HG03103 (cell line): ENCODE results near the gene CHID1.

Experiments used
- ATAC-seq: cut with Tn5 transposase; IDR thresholded peaks from one replicate; pipeline ENCODE4 v1.9.1; 2021; ENCODE audit warnings: low read depth; ENCODE audit not compliant: unreplicated experiment

The CHID1 gene

DNA sequence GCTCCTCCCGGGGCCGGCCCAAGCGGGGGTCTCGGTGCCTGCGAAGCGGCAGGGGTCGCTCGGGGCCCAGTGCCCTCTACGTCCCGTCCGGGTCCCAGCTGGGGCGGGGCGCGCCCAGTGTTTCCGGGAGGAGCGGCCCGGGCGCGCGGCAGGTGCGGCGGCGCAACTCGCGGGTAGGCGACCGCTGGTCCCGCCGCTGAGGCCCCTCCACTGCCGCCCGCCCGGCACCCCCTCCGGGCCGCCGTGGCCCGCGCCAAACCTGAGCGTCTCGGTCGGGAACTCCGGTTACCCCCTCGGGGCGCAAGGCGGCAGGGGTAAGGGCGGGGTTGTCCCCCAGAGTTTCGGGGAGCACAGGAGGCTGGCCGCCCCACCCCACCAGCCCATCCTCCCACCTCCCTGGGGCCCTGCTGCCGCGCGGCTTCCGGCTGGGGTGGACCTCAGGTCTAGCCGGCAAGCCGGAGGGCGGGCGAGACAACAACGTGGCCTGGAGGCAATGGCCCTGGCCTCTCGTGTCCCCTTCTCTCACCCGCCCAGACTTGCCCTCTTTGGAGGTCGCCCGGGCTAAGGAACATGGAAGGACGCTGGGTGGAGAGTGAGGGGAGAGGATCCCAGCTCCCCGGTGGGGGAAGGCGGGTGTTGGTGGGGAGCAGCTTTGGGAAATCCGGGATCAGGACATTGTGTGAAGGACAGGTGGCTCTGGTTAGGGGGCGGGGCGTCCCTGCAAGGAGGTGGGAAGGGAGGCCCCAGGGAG is 83.3 kb downstream of the CHID1 start:
- no peak for ATAC-seq

DNA sequence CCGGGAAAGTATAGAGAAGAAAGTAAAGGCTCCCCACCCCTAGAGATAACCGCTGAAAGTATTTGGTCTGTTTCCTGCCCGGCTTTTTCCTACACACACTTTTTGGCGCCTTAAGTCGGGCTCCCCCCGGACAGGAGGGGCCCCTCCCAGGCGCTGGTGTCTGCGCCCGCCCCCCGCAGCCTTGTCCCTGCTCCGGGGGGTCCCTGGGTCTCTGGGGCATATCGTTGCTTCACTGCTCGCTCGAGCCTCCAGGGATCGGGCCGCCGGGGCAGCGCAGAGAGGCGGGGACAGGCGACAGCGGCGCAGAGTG is 83.8 kb downstream of the CHID1 start:
- ATAC-seq: no peak

DNA sequence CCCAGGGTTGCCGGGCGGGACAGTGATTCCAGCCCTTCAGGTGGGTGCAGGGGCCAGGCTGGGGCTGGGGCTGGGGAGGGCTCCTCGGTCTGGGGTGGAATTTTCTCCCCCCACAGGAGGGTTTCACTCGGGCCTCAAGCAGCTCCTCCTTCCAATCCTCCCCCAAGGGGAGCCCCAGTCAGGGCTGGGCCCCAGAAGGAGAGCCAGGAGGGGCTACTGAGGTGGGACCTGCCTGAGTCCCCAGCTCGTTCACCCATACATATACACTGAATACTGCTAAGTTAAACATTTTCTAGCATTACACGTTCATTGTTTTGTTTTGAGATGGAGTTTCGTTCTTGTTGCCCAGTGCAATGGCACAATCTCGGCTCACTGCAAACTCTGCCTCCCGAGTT is 84.4 kb downstream of the CHID1 start:
- ATAC-seq: no peak

DNA sequence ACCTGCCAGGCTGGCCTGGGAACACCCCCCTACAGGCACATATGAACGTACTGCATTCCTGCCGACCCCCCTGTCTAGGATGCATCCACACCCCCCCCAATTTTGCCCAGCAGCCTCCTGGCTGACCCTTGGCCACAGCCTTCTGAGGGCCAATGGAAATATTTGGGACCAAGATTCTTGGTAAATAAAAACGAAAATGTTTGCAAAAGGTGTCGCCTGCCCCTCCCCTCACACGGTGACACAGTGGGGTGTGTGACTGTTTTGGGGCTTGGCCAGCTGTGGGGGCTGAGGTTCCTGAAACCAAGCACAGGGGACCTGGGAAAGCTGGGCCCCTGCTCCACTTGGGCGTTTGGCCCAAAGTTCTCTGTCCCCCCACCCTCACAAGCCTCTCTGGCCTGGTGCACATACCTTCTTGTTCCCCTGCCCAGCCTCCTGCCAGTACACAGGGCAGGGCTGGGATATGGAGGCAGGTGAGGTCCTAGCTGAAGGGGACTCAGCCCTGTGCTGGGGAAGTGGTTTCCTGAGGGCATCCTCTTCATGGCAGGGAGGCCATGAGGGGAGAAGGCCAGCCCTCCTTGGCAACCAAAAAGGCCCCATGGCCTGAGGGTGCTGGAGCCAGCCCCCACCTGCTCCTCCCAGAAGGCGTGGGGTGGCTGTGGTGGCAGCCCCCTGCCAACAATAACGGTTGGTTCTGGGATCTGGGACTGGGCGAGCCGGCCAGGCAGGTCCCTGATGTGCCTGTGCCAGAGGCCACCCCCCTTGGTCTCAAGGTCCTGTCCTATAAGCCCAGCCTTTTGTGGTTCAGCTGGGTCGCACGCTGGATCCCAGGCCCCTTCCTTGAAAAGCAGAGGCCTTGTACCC is 85.0 kb downstream of the CHID1 start:
- ATAC-seq: no peak

DNA sequence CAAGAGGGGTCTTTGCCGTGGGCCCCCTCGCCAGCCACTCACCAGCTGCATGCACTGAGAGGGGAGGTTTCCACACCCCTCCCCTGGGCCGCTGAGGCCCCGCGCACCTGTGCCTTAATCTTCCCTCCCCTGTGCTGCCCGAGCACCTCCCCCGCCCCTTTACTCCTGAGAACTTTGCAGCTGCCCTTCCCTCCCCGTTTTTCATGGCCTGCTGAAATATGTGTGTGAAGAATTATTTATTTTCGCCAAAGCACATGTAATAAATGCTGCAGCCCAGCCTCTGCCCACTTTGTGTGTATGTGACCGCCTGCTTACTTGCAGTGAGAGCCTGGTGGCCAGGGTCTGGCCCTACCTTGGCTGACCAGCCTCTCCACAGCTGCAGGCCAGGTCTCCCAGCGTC is 85.7 kb downstream of the CHID1 start:
- ATAC-seq: no peak

GRCh38 chr11:824292-824880 is 86.2 kb downstream of the CHID1 start:
- ATAC-seq: no peak

DNA sequence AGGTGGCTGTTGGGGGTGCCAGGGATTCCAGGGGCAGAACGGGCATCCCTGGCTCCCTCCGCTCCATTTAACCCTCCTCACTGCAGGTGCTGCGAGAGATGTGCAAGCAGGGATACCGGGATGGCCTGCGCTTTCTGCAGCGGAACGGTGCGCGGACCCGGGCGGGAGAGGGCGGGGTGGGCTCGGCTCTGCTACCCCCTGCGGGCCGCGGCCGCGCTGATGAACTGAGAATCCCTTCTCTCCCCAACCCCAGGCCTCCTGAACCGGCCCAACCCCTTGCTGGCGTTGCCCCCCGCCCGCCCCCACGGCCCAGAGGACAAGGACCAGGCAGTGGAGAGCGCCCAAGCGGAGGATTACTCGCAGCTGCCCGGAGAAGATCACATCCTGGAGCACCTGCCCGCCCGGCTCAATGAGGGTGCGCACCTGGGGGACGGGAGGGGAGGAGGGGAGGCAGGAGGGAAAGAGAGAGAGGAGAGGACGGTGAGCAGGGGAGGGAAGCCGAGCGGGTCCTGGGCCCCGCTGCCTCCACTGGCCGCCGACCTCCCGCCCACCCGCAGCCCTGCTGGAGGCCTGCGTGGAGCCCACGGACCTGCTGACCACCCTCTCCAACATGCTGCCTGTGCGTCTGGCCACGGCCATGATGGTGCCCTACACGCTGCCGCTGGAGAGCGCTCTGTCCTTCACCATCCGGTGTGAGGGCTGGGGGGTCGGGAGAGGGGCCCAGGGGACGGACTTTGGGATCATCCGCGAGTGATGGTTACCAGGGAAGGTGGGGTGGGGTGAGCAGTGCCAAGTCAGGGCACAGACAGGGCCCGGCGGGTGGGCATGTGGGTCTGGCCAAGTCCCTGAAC is 86.9 kb downstream of the CHID1 start:
- no peak for ATAC-seq

DNA sequence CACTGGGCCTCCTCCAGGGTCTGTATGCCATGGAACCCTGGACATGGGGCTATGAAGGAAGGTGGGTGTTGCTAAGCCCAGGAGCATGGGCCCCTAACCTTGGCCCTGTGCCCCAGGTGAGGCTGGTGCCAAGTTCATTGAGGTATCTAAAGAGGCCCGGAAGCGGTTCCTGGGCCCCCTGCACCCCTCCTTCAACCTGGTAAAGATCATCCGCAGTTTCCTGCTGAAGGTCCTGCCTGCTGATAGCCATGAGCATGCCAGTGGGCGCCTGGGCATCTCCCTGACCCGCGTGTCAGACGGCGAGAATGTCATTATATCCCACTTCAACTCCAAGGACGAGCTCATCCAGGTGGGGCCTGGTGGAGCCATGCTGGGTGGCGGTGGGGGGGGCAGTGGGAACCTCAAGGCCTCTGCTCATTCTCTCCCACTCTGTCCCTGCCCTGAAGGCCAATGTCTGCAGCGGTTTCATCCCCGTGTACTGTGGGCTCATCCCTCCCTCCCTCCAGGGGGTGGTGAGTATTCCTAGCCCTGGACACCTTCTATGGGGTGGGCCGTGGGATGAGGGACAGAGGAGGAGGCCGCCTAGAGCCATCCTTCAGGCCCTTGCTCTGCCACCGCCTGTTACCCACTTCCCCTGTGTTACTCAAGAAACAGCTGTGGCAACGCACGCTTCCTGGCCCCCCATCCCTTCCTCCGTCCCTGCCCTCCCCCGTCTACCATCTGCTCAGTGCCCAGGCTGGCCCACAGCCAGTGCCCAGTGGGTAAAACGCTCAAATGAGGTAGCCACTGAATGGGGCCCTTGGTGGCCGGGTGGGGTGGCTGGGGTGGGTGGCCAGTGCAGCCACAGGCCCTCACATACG is 88.9 kb downstream of the CHID1 start:
- ATAC-seq: no peak

GRCh38 chr11:820655-821511 is 89.7 kb downstream of the CHID1 start:
- no peak for ATAC-seq

- ATAC-seq: peak; percentile 41
These were observed 90.5 kb downstream of the CHID1 start for GRCh38 chr11:819943-820649.

DNA sequence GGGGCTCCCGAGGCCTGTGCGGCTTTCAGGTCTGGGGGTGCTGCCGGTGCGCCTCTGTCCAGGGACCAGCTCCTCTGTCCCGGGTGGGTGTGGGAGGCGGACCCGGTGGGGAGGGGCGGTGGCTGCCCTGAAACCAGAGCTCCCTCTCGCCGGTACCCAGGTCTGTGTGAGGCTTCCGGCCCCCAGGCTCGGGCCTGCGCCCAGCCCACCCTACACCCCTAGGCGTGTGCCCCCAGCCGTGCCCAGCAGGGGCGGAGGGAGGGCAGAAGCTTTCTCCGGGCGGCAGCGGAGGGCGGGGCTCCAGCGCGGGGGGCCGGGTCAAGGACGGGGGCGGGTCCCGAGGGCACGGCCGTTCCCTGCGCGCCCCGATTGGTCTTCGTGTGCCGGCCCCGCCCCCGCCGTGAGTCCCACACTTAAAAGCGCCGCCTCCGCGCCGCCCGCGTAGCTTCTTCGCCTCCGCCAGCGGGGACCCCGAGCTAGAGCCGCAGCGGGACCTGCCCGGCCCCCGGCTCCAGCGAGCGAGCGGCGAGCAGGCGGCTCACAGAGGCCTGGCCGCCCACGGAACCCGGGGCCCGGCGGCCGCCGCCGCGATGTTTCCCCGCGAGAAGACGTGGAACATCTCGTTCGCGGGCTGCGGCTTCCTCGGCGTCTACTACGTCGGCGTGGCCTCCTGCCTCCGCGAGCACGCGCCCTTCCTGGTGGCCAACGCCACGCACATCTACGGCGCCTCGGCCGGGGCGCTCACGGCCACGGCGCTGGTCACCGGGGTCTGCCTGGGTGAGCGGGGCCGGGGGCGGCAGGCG is 91.3 kb downstream of the CHID1 start:
- peak; percentile 51 for ATAC-seq

GRCh38 chr11:818396-819128 is 92.0 kb downstream of the CHID1 start, which contains the start of gene PNPLA2:
TSS of gene PNPLA2 (plus strand) at chr11:818914. CDS start at chr11:819719, 805 bp downstream.
- no peak for ATAC-seq
